NOMO-1 (cell line): Measurements from ENCODE around the gene DACH1.
"Not testable (repeated sequence)": the region's sequence is repeated elsewhere in the genome, so short reads cannot be mapped to it uniquely, and the experiment has no call there.

ENCODE experiments used
- DNase-seq, 2 experiments: peaks; one replicate each; lab custom pipeline; 2025; ENCODE audit not compliant: unreplicated experiment in 2 of 2; lab: John Stamatoyannopoulos, UW

The DACH1 gene

DNA sequence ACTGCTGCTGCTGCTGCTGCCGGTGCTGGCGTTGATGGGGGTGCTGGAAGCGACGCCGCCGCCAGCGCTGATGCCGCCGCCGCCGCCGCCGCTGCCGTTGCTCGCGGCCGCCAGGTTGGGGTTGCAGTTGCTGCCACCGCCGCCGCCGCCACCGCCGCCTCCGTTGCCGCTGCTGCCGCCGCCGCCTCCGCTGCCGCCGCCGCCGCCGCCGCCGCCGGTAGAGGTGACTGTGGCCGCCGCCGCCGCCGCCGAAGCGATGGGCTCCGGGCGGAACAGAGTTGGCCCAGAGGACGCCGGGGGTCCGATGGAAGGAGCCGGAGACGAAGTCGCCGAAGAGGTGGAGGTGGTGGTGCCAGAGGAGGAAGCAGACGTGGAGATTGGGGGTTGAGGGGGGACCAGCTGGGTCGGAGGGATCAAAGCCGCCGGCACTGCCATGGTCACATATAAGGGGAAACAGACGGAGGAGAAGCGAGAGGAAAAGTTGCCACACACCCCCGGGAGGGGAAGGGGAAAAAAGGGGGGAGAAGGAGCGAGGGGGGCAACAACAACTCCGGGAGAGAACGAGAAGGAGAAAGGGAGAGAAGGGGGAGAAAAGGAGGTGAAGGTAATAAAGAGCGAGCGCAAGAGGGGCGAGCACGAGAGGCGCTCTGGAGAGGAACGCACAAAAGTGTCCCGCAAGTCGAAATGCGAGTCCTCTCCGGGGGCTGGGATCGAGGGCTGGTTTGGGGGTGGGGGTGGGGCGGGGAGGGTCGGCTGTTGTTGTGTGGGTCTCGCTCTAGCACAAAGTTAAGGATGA, 471 bp downstream of the DACH1 start:
- DNase-seq, result no peak

- no peak for DNase-seq
Measured at GRCh38 chr13:71865874-71866334, 1.1 kb downstream of the DACH1 start.

DNA sequence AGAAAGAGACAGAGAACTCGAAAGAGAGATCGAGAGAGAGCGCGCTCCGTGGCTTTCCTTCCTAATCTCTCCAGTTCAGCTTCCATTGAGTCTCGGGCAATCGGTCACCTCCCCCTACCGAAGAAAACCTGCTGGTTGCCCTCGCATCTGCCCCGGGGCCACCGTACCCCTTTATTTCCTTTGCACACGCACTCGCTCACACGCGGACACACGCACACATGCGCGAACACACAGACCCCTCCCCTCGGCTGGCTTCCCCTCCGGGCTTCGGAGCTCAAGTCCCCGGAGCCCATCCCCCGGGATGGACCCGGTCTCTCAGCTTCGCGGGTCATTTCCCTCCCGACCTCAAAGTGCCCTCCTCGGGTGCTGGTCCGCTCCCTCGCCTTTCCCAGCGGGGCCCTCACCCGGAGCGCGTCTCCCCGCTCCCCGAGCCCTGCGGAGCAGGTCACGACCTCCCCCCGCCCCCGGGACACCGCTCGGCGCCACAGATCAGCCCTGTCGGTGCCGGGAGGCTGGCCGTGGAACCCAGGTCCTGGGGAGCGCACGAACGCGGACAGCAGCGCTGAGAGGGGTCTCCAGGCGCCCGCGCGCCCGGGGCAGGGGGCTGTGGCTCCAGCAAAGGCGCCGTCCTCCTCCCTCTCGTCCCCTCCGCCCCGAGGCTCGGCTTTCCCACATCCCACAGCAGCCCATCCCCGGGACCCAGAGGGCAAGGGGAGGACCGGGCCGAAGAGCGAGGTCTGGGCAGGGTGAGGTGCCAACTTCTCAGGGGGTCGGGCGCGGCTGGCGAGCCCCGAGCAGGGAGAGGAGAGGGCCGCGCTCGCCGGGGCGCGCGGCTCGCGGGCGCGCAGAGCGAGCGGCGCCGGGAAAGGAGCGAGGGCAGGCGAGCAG, 1.8 kb downstream of the DACH1 start:
- peak in 1 of 2 experiments; percentile 71 for DNase-seq

- DNase-seq, result peak; percentile 71 to 74
Measured at GRCh38 chr13:71864094-71864985, 2.7 kb downstream of the DACH1 start.

GRCh38 chr13:71863254-71863865, 3.6 kb downstream of the DACH1 start:
- DNase-seq, result no peak

GRCh38 chr13:71862459-71862943, 4.5 kb downstream of the DACH1 start:
- no peak for DNase-seq

GRCh38 chr13:71861769-71862458, 5.1 kb downstream of the DACH1 start:
- DNase-seq, result peak in 1 of 2 experiments; percentile 60

DNA sequence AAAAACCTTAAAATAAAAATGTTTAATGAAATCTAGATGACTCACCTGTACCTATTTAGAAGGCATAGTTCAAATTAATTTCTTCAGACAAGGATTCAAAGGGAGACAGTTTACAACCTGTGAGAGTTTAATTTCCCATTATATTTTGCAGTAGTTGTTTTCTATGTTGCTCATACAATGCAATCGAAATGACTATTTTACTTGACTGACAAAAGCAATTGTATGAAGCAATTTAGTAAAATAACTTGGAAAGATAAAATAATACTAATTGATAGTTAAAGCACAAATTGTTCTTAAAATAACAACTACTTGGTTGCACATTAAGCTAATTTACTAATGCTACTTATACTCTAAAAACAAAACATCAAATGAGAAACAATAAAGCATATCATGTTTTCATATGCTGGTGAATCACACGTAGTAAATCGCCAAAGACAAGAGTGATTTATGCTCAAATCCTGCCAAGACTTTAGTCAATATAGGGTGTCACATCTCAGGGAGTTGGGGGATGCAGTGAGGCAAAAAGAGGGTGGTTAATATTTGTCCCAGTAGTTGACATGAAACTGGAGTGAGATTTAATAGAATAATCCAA, 6.4 kb downstream of the DACH1 start:
- no peak for DNase-seq

- no peak for DNase-seq
Measured at GRCh38 chr13:71858647-71859046, 8.4 kb downstream of the DACH1 start.

DNA sequence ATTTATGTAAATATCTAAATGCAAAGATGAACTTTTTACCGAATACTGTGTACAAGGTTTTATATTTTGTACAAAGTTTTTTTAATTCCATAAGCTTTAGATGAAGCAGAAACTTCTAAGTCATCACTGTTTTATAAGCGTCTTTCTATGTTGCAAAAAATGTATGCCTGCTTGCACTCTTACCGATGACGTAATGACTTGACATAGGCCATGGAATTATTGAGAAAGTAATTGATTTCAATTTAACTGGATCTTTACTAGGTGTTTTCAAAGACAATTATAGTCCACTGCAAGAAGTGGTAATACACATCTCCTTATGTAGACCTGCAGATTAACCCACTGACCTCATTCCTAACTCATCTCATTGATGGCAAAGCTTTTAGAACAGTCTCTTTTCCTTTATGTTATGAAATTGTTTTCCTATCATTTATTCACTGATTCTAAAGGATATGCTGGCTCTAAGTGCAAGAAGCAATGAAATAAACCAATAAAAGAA, 10.4 kb downstream of the DACH1 start:
- DNase-seq, result no peak

- no peak for DNase-seq
Measured at GRCh38 chr13:71854401-71854800, 12.6 kb downstream of the DACH1 start.

GRCh38 chr13:71853725-71854124, 13.3 kb downstream of the DACH1 start:
- DNase-seq, result no peak

GRCh38 chr13:71852736-71853135, 14.3 kb downstream of the DACH1 start:
- DNase-seq, result no peak

- DNase-seq, result no peak
Measured at GRCh38 chr13:71851498-71852409, 15.2 kb downstream of the DACH1 start.

DNA sequence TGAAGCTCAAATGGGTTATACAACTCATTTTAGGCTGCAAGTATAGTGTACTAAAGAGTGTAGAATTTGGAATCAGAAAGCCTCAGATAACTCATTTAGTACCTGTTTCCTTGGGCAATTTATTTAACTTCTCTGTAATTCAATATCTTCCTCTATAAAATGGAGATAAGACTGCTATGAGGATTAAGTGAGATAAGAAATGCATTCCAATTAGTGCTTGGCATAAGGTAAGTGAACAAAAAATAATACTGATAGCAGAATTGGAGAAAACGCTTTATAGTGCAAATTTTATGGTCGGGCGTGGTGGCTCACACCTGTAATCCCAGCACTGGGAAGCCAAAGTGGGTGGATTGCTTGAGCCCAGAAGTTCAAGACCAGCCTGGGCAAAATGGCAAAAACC, 25.0 kb downstream of the DACH1 start:
- no peak for DNase-seq

DNA sequence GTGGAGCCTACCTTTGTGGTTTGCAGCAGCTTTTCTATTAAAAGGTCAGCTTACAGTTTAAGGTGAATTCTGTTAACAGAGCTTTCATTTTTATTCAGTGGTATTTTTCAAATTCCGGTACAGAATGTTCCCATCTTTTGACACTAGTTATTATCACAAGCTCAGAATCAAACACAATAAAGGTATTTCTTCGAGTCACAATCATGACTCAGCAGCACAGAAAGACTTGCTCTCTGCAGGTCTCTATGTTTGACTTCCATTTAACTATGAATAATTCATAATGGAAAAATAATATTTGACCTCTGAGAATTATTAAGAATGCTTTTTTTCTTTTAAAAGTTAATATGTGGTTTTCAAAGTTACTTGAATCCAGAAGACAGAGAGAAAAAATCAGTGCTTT, 28.2 kb downstream of the DACH1 start:
- DNase-seq, result no peak

DNA sequence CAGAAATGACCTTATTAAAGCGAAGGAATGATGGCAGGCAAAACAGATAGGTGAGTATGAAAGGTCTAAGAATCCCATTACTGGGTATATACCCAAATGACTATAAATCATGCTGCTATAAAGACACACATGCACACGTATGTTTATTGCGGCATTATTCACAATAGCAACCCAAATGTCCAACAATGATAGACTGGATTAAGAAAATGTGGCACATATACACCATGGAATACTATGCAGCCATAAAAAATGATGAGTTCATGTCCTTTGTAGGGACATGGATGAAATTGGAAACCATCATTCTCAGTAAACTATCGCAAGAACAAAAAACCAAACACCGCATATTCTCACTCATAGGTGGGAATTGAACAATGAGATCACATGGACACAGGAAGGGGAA, 29.4 kb downstream of the DACH1 start:
- DNase-seq, result not testable (repeated sequence)

DNA sequence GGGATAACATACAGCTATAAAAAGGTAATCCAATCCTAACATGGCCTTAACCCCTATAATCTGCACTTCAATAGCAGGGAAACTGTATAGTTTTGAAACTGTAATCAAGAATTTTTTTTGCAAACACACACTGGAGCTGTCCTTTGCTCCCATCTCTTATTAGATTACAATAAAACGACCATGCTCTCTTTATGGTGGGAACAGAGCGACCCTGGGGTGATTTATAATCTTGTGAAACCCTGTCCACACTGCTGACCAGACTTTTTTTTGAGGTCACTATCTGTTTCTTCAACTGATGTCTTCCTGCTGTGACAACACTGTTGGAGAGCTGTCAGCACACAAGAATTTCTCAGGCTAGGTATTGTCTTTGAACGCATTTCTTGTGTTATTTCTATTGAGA, 35.3 kb downstream of the DACH1 start:
- no peak for DNase-seq
